Measurements from ENCODE around the gene CCDC117.

Gene CCDC117

GRCh38 chr22:28831140-28832072 is 58.9 kb downstream of the CCDC117 start:
- no peak for DNase-seq

- no peak for DNase-seq
Observed at GRCh38 chr22:28832731-28833130, 60.2 kb downstream of the CCDC117 start.

- no peak for DNase-seq
Observed at GRCh38 chr22:28833276-28833923, 60.9 kb downstream of the CCDC117 start.

- no peak for DNase-seq
Observed at GRCh38 chr22:28835630-28836189, 63.2 kb downstream of the CCDC117 start.

GRCh38 chr22:28837640-28838039 is 65.1 kb downstream of the CCDC117 start:
- no peak for DNase-seq
